CD14-positive monocyte (primary cell): ENCODE data around the gene MORN5. TPM values are rescaled to one million over a fixed set of nuclear protein-coding genes. Genes with fewer than 3 reads are reported as not detected.

Experiments
- DNase-seq, 3 donors: peaks; one replicate each; pipeline ENCODE4 v3.0.0-alpha.2; 2011 to 2022
- H2AFZ ChIP-seq: 2 replicates; pipeline ENCODE4 v1.6.0; 2012; ENCODE audit warnings: mild to moderate bottlenecking, low read depth, low read length, inconsistent platforms; ENCODE audit not compliant: insufficient read depth, poor library complexity, severe bottlenecking
- H3K27ac ChIP-seq, 2 donors: 1 replicate in 1 of 2; 2 replicates in 1 of 2; pipeline ENCODE4 v1.5.1; 2012 to 2013; ENCODE audit warnings: low read length in 2 of 2, control low read depth in 1 of 2, inconsistent platforms in 1 of 2, low read depth in 1 of 2, mild to moderate bottlenecking in 1 of 2
- H3K27me3 ChIP-seq, 2 donors: one replicate each; pipeline versions ENCODE4 v1.6.0 to v1.6.1; 2011 to 2013; ENCODE audit warnings: low read length in 2 of 2; ENCODE audit not compliant: control insufficient read depth in 2 of 2, insufficient read depth in 2 of 2
- H3K36me3 ChIP-seq, 2 donors: replicated peaks in 1 of 2; 1 replicate in 1 of 2; 2 replicates in 1 of 2; pipeline versions ENCODE4 v1.5.1 to v1.6.1; 2012 to 2013; ENCODE audit warnings: low read length in 2 of 2, control low read depth in 1 of 2, inconsistent platforms in 1 of 2, mild to moderate bottlenecking in 1 of 2; ENCODE audit not compliant: insufficient read depth in 2 of 2, control insufficient read depth in 1 of 2
- H3K4me1 ChIP-seq, 2 donors: 1 replicate in 1 of 2; 2 replicates in 1 of 2; pipeline versions ENCODE4 v1.5.1 to v1.6.1; 2012 to 2013; ENCODE audit warnings: low read length in 2 of 2, control low read depth in 1 of 2, inconsistent platforms in 1 of 2, mild to moderate bottlenecking in 1 of 2, moderate library complexity in 1 of 2; ENCODE audit not compliant: insufficient read depth in 2 of 2, control insufficient read depth in 1 of 2
- H3K4me2 ChIP-seq: replicated peaks from 2 replicates; pipeline ENCODE3; 2012; ENCODE audit warnings: low read length, moderate library complexity, mild to moderate bottlenecking; ENCODE audit not compliant: poor library complexity, severe bottlenecking; ENCODE audit errors: extremely low read depth
- H3K4me3 ChIP-seq, 3 experiments: fragments of 200-600 bp in 1 of 3; sonication (generic) in 1 of 3; replicated peaks in 1 of 3; 1 replicate in 2 of 3; 2 replicates in 1 of 3; pipeline ENCODE4 v1.5.1; 2011 to 2013; ENCODE audit warnings: low read length in 3 of 3, mild to moderate bottlenecking in 3 of 3, control low read depth in 2 of 3, low read depth in 2 of 3, inconsistent platforms in 1 of 3, moderate library complexity in 1 of 3
- H3K79me2 ChIP-seq: 2 replicates; pipeline ENCODE4 v1.6.0; 2012; ENCODE audit warnings: mild to moderate bottlenecking, control low read depth, inconsistent platforms, low read length, moderate library complexity; ENCODE audit not compliant: insufficient read depth
- H3K9ac ChIP-seq: 2 replicates; pipeline ENCODE4 v1.6.0; 2017; ENCODE audit warnings: low read length, mild to moderate bottlenecking; ENCODE audit not compliant: insufficient read depth, poor library complexity, severe bottlenecking
- H3K9me3 ChIP-seq, 2 donors: replicated peaks in 1 of 2; 1 replicate in 1 of 2; 2 replicates in 1 of 2; pipeline versions ENCODE4 v1.5.1 to v1.6.1; 2012 to 2013; ENCODE audit warnings: low read length in 2 of 2, control low read depth in 1 of 2; ENCODE audit not compliant: control insufficient read depth in 1 of 2, insufficient read depth in 1 of 2
- H4K20me1 ChIP-seq: 2 replicates; pipeline ENCODE4 v1.6.0; 2012; ENCODE audit warnings: mild to moderate bottlenecking, low read length, control low read depth, moderate library complexity; ENCODE audit not compliant: insufficient read depth
- H3K27ac Mint-ChIP-seq, 7 donors: one replicate each; pipeline ENCODE4 v1.8.0; 2020; ENCODE audit warnings: mild to moderate bottlenecking in 7 of 7, mixed read lengths in 7 of 7, moderate library complexity in 6 of 7, inconsistent platforms in 2 of 7
- H3K27me3 Mint-ChIP-seq, 3 donors: one replicate each; pipeline ENCODE4 v1.8.0; 2021 to 2022; ENCODE audit warnings: low read depth in 3 of 3, mild to moderate bottlenecking in 3 of 3, mixed read lengths in 3 of 3, moderate library complexity in 3 of 3, inconsistent platforms in 1 of 3
- H3K36me3 Mint-ChIP-seq, 2 donors: one replicate each; pipeline ENCODE4 v1.8.0; 2020; ENCODE audit warnings: mixed read lengths in 2 of 2, inconsistent platforms in 1 of 2, mild to moderate bottlenecking in 1 of 2
- H3K4me1 Mint-ChIP-seq: one replicate; pipeline ENCODE4 v1.8.0; 2020; ENCODE audit warnings: mild to moderate bottlenecking, mixed read lengths
- H3K4me3 Mint-ChIP-seq, 2 donors: one replicate each; pipeline ENCODE4 v1.8.0; 2020; ENCODE audit warnings: mild to moderate bottlenecking in 2 of 2, mixed read lengths in 2 of 2, moderate library complexity in 1 of 2
- H3K9me3 Mint-ChIP-seq, 7 donors: one replicate each; pipeline ENCODE4 v1.8.0; 2020 to 2022; ENCODE audit warnings: mixed read lengths in 7 of 7, mild to moderate bottlenecking in 6 of 7, moderate library complexity in 6 of 7, inconsistent platforms in 2 of 7
- CTCF ChIP-seq: fragments of 200-600 bp; IDR thresholded peaks from one replicate; pipeline ENCODE4 v1.8.0; 2022; ENCODE audit warnings: antibody characterized with exemption, mild to moderate bottlenecking
- WGBS: methylation state at CpG from one replicate; pipeline ENCODE4 v1.1.5; 2013; ENCODE audit warnings: missing lambda C conversion rate; ENCODE audit not compliant: insufficient coverage; 5-methylcytosine and 5-hydroxymethylcytosine counted together
- intact Hi-C, 2 donors: fragments of 100-400 bp; cut with micrococcal nuclease; formaldehyde crosslinking; loops; one replicate each; pipeline versions ENCODE4 v1.15.0 to v1.15.1; 2023
- polyA plus RNA-seq, 3 donors: library from polyadenylated mRNA; depleted of rRNA in 1 of 3; unstranded in 2 of 3; stranded (reverse) in 1 of 3; fragments of 300-500 nt in 2 of 3; fragments of >200 nt in 1 of 3; fragmentation: Illumina TruSeq in 2 of 3; gene quantifications; 1 replicate in 2 of 3; 2 replicates in 1 of 3; pipeline ENCODE4 v1.2.3, GENCODE V29; 2012 to 2021

The MORN5 gene
- polyA plus RNA-seq, 3 donors: not detected

- H3K9ac ChIP-seq: no peak overlapping the region
- no peaks in the 10 kb centered on the region for H3K4me1 ChIP-seq
- no peaks in the 10 kb centered on the region for H4K20me1 ChIP-seq
- DNase-seq: no peak
- no peaks in the 10 kb centered on the region for H3K27me3 ChIP-seq
- H3K4me2 ChIP-seq: no peak overlapping the region
- H3K27me3 Mint-ChIP-seq: peaks cover 0 to 6% (median 5%) of the 10 kb centered on the region in 3 donors
- no peak overlapping the region for H3K4me3 Mint-ChIP-seq
- H3K27ac ChIP-seq: no peak overlapping the region
- no peaks in the 10 kb centered on the region for H3K9me3 ChIP-seq
- 93% methylated on average over 5 of the region's 5 CpGs for WGBS
- H3K9me3 Mint-ChIP-seq: no peaks in the 10 kb centered on the region
- H2AFZ ChIP-seq: no peak overlapping the region
- H3K27ac Mint-ChIP-seq: no peak overlapping the region
- H3K36me3 Mint-ChIP-seq: no peaks in the 10 kb centered on the region
- no peaks in the 10 kb centered on the region for H3K4me1 Mint-ChIP-seq
- H3K79me2 ChIP-seq: no peaks in the 10 kb centered on the region
- intact Hi-C loops: no loop called here
- no peak overlapping the region for H3K4me3 ChIP-seq
- no peak for TF ChIP-seq CTCF
- no peaks in the 10 kb centered on the region for H3K36me3 ChIP-seq
Measured at GRCh38 chr9:122186301-122186700, 26.6 kb downstream of the MORN5 start.

- Histone ChIP-seq H3K4me3 (no peak overlapping the region), H3K9ac (no peak overlapping the region), H4K20me1 (no peaks in the 10 kb centered on the region), H3K27me3 (no peaks in the 10 kb centered on the region), H2AFZ (no peak overlapping the region), H3K79me2 (no peaks in the 10 kb centered on the region), H3K4me1 (no peaks in the 10 kb centered on the region), H3K4me2 (no peak overlapping the region), H3K9me3 (no peaks in the 10 kb centered on the region), H3K27ac (no peak overlapping the region), H3K36me3 (no peaks in the 10 kb centered on the region)
- 91% methylated on average over 7 of the region's 8 CpGs for WGBS
- no peak for DNase-seq
- H3K4me1 Mint-ChIP-seq: no peaks in the 10 kb centered on the region
- no peak for TF ChIP-seq CTCF
- H3K27me3 Mint-ChIP-seq: peaks cover 0 to 6% (median 4%) of the 10 kb centered on the region in 3 donors
- no peak overlapping the region for H3K27ac Mint-ChIP-seq
- no peaks in the 10 kb centered on the region for H3K9me3 Mint-ChIP-seq
- no peaks in the 10 kb centered on the region for H3K36me3 Mint-ChIP-seq
- no peak overlapping the region for H3K4me3 Mint-ChIP-seq
- intact Hi-C loops: no loop called here
Measured at GRCh38 chr9:122186777-122187470, 27.2 kb downstream of the MORN5 start.
